G401 (cell line): ENCODE data around the gene NCAPD2. TPM values are rescaled to one million over a fixed set of nuclear protein-coding genes. Genes with fewer than 3 reads are reported as not detected.
"Not testable (repeated sequence)": the region's sequence is repeated elsewhere in the genome, so short reads cannot be mapped to it uniquely, and the experiment has no call there.

Experiments used
- DNase-seq: peaks from one replicate; pipeline ENCODE4 v3.0.0-alpha.2; 2015; ENCODE audit warnings: low spot score
- in situ Hi-C: cut with HindIII; loops from 2 replicates; pipeline ENCODE4 v1.10.0; 2016; ENCODE audit warnings: low sequenced_read_pairs, mixed read lengths
- total RNA-seq: library from RNA; depleted of rRNA; stranded (reverse); fragments of >200 nt; shearing (Covaris generic); gene quantifications from 2 replicates; pipeline ENCODE4 v1.2.3, GENCODE V29; 2014

Gene NCAPD2
- total RNA-seq, 1 experiment from 2014 or later = 102 TPM

DNA sequence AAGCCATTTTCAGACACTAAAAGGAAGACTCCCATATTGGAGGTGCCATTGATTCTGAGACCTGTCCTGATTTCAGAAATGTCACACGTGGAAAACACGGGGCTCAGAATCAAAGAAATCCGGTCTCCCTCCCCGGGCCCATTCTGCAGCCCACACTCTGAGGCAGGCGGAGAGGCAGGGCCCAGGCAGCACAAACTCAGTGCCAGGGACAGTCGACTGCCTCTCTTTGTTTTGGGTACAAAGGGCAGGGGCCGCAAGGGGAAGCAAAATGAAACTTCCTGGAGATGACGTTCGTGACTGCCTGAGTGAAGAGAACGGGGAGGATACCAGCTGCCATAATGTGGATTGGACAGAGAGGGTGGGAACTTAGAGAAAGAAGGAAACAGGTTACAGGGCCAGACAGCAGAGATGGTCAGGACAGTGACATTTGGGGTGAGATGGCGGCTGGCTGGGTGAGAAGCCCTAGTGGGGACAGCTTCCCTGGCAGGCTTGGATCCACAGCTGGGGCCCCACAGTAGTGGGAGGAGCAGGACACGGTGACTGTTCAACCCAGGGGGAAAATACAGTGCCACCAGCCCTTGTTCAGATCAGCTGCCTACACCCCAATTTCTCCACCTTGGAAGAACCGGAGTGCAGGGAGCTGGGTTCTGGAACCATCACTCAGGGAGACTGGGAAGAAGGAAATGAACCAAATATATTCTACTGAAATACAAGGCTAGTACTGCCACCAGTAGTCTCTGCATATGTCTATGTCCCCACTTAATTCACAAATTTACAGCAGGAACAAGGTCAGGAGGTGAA is 48.5 kb downstream of the NCAPD2 start:
- in situ Hi-C loops = no loop called here
- DNase-seq = no peak

GRCh38 chr12:6546016-6546415 is 52.1 kb downstream of the NCAPD2 start:
- no peak for DNase-seq
- in situ Hi-C loops = no loop called here

DNA sequence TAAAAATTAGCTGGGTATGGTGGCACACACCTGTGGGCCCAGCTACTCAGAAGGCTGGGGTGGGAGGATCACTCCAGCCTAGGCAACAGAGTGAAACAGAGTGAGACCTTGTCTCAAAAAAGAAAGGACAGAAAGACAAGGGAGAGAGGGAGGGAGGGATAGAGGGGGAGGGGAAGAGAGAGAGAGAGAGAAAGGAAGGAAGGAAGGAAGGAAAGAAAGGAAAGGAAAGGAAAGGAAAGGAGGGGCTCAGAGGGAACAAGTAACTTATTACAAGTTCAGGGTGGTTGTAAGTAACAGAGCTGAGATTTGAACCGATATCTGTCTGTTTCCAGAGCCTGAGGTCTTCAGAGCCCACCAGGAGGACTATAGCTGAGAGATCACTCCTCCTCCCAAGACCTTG is 53.7 kb downstream of the NCAPD2 start:
- in situ Hi-C loops = no loop called here
- no peak for DNase-seq

DNA sequence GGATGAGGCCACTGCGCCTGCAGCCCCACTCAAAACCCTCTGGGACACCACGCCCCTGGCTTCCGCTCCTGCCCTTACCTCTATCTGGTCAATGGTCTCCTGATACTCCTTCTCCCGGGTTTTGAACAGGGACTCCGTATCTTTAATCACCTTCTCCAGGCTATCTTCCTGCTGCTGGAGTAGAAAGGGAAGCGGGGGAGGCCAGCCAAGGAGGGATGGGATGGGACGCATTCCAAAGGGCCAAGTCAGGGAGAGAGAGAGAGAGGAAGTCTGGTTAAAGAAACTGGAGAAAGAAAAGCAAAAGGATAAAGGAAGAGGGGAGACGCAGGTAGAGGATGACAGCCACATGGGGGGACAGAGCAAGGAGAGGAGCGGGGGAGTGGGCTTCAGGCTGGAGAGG is 54.1 kb downstream of the NCAPD2 start:
- DNase-seq = no peak
- in situ Hi-C loops = no loop called here

DNA sequence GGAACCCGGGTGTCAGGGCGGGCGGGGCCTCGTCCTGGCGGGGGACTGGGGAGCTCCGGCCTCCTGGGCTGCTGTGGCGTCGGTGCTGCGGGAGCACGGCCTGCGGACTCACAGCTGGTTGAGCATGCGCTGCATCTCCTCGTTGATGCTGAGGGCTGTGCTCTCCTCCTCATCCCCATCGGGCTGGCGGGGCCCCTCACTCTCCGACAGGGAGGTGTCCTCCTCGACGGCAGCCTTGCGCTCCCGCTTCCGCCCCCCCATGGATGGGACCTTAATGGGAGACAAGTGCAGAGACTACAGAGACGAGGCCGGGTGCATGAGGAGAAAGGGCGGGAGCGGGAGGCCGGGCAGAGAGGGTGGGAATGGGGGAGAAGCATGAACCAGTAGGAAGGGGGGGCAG is 54.7 kb downstream of the NCAPD2 start:
- in situ Hi-C loops = no loop called here
- DNase-seq = no peak

DNA sequence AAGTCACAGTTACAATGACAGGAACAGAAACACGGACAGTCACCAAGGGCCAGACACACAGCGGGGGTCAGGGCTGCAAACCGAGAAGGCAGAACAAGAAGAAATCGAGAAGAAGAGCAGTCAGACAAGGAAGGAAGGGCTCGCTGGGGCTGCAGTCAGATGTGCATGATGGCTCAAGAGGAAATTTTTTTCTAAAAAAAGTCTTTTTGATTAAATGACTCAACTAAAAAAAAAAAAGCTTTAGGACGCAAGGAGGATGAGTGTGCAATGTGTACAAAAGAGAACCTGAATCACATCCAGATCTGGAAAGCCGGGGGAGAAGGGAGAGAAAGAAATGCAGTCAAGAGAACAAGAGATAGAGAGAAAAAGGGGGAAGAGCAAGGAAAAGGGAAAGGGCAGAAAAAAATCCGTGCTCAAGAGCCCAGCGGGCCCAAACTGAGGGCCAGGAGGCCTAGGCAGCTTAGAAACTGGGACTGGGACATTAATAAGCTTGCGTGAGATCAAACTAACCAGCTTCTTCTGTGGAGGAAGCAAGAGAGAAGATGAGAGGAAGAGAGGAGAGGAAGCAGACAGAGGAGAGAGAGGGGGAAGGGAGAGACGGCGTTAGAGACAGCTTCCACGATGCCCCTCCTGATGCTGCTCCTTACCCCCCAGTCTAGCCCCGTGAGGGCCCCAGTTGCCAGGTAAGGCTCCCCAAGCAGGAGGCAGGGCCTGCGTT is 55.2 kb downstream of the NCAPD2 start:
- in situ Hi-C loops = no loop called here
- DNase-seq = no peak

DNA sequence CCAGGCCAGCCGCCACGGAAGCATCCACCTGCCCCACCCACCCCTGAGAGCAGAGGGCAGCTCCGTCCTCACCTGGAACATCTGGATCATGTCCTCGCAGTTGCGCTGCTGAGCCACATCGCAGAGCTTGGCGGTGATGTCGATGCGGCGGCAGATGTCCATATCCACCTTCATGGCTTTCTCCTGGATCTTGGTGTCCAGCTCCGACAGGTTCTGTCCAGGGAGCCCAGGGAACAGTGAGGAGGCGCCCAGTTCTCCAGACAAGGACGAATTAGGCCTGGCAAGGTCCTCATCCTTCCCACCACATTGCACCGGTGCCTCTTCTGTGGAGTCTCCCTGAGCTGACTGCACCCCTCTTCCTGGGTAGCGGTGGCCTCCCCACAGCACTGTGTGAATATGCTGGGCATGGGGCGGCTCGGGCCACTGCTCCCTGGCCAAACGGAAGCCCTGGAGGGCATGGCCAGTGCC is 55.8 kb downstream of the NCAPD2 start:
- in situ Hi-C loops = no loop called here
- DNase-seq = no peak

DNA sequence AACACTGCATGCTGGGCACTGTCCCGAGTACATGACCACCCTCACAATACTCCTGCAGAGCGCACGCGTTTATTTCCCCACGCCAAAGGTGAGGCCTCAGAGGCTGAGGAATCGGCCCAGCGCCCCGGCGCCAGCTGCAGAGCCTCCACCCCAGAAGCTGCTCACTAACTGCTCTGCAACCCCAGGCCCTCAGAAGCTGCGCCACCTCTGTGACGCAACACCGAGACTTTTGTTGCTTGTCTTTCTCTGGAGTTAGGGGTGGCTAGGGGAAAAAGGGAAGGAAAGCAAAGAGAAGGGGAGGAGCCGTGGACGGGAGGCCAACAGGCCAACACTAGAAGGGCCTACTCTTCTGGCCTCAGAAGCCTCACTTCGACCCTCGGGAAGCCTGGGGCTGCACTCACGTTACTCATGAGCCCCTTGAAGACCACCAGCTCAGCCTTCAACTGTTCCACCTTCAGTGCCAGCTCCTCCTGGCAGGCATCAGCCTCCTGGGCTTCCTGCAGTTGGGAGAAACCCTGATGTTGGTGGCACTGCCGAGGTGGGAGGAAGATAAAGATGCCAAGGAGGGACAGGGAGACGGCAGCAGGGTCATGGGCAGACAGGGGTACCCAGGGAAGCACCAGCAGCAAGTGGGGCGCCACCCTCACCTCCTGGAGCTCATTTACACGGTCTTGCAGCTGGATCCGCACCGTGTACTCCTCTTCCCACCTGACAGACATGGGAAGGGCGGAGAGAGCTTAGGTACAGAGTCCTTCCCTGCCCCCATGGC is 56.6 kb downstream of the NCAPD2 start:
- in situ Hi-C loops = no loop called here
- no peak for DNase-seq

- peak; percentile 56 for DNase-seq
- in situ Hi-C loops = no loop called here
Measured at GRCh38 chr12:6551063-6551461, 57.2 kb downstream of the NCAPD2 start.

DNA sequence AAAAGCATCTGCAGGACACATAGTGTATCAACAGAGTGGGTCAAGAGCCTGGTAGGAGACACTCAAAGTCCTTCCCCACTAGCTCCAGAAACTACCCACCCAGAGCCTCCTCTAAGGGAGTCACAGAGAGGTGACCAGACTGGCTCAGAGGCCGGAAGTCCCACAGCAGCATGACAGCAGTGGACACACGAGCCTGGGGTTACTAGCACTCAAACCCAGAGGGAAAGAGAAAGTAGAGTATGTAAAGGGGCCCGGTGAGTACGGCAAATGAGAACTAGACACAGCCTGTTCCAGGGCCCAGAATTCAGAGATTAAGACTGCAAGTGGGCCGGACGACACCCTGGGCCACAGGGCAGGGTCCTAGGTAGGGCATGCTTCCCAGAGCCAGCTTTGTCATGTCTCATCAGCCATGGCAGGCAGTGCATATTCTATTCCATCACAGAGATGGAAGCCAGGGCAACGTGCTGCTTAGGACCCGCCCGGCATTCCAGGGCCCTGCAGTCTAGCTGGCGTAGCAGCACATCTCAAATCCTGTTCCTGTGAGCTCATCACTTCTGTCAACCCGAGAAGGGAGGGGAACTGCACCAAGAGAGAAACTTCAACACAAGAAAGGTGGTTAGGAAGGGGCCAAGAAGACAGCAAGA is 57.7 kb downstream of the NCAPD2 start:
- no peak for DNase-seq
- in situ Hi-C loops = no loop called here

GRCh38 chr12:6552140-6552551 is 58.2 kb downstream of the NCAPD2 start:
- in situ Hi-C loops = no loop called here
- DNase-seq = peak; percentile 69

DNA sequence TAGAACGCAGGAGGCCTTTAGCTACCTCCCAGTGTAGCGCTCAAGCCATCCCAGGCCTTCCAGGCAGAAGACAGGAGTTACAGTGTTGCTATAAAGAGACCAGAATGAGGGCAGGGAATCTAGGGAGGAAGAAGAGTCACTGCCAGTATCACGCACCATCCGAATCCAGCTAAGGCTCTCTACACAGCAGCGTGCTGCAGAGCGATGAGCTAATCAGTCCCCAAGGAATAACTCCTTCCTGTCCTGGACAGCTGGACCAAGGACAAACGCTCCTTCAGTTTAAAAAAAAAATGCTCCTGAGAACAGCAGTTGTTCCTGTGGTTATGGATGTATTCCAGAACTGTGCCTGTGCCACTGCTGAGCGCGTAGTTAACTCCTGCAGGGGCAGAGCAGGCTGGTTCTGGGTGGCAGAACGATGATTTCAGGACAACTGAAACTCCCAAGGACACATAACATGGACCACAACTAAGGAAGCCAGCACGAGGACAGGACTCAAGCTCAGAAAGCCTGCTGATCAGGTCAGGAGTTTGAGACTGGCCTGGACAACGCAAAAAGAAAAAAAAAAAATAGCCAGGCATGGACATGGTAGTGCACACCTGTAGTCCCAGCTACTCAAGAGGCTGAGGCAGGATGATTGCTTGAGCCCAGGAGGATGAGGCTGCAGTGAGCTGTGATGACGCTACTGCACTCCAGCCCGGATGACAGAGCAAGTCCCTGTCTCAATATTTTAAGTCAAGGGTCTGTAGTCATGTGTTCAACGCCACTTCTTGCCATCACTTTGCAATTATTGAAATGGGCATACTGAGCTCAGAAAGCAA is 59.4 kb downstream of the NCAPD2 start:
- DNase-seq = peak; percentile 65
- in situ Hi-C loops = no loop called here

DNA sequence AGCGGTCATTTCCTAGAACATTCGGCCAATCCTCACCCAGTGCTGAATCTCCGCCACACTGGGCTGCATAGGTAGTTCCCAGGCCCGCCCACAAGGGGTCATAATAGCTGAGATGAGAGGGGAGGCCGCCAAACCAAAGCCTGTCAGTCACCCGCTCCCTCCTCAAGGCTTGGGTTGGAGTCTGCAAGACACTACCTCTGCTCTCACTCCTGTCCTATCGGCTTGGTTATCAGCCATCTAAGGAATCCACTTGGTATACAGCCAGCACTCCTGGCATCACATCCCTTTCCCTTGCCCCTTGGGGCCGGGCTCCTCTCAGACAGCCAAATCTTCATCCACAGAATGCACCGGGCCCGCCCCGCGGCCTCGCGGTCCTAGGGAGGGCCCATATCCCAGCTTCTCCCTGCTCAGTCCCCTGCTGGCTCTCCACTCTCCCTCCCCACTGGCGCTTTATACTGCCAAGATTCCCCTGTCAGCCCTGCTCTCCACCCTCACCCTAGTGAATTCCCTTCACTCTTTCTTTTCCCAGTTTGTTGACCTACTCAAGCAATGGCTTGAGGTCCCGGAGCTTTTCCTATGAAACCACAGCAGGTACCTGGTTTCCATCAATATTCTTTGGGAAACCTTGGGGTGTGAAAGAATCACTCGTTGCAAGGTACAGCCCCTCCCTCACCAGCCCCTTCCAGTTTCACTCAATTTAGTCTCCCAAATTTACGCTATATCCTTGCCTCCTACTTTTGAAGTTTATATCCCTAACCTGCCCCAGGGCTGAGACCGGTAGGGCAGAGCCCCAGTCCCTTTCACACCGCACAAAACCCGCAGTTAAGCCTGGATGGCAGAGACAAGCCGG is 60.5 kb downstream of the NCAPD2 start:
- in situ Hi-C loops = no loop called here
- DNase-seq = peak; percentile 94

DNA sequence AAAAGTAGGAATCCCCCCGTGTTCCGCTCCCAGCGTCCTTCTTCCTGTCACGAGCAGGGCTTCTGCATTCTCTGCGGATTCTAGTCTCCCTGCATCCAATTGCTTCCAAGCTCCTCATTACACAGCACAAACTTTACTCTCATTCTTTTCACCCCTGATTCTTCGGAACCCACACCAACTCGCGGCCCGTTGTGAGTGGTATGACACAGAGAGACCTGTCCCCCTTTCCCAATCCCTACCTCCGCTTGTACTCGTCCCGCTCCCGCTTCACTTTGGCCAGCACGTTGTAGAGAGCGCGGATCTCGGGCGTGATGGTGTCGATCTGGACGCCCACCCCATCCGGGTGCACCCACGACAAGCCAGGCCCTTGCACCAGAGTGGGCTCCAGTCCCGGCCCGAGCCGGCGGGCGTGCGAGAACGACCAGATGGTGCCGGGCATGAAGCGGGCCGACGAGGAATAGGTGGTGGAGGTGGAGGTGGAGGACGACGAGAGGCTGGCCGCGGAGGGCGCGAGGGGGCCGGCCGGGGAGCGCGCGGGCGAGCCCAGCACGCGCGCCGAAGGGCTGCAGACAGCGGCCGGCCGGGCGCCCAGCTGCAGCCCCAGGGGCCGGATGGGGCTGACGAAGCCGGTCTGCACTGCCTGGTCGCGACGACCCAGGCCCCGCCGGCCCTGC is 61.3 kb downstream of the NCAPD2 start:
- no peak for DNase-seq
- in situ Hi-C loops = no loop called here

GRCh38 chr12:6556496-6556817 is 62.6 kb downstream of the NCAPD2 start:
- DNase-seq, in situ Hi-C loops: not testable (repeated sequence)

DNA sequence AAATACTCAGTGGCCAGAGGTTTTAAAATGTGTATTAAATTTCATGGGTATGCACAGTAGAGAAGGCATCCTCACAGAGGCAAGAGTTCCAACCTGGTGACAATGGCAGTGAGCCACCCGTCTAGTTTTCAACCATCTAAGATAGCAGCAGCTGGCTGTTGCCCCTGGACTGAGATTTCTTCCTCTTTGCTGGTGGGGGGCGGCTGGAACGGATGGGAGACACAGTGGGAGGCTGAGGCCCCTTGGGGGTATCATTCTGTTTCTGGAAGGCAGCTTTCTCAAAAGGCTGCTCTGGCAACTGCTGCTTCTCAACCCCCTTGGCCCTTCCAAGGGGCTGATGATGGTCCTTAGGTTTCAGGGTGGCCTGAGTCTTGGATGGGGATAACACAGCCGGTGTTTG is 63.0 kb downstream of the NCAPD2 start:
- in situ Hi-C loops = no loop called here

DNA sequence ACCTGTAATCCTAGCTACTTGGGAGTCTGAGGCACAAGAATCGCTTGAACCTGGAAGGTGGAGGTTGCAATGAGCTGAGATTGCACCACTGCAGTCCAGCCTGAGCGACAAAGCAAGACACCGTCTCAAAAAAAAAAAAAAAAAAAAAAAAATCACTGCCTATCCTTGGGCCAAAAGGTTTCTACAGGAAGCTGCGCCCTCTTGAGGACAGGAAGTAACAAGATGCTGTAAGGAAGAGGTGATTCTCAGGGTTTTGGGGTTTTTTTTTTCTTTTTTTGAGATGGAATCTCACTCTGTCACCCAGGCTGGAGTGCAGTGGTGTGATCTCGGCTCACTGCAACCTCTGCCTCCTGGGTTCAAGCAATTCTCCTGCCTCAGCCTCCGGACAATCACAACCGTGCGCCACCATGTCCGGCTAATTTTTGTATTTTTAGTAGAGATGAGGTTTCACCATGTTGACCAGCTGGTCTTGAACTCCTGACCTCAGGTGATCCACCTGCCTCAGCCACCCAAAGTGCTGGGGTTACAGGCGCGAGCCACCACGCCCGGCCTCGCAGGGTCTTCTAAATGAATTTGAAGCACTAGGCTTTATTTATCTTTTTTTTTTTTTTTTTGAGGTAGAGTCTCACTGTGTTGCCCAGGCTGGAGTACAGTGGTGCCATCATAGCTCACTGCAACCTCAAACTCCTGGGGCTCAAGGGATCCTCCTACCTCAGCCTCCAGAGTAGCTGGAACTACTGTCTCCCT is 64.3 kb downstream of the NCAPD2 start:
- in situ Hi-C loops = not testable (repeated sequence)
- peak; percentile 70 for DNase-seq

More for the DNA sequence above, 63.0 kb downstream of the NCAPD2 start:
- DNase-seq = no peak
